Astrocyte (in vitro differentiated cells and primary cell): ENCODE data around the gene IVD.

Experiments used
- EZH2 ChIP-seq: IDR thresholded peaks from 2 replicates; pipeline ENCODE4 v1.6.1; 2012; ENCODE audit warnings: mild to moderate bottlenecking, low read length, inconsistent platforms; ENCODE audit not compliant: insufficient read depth
- TF ChIP-seq, protein P1 (sequence below): IDR thresholded peaks from 2 replicates; pipeline ENCODE4 v1.5.1; 2011; ENCODE audit warnings: low read depth, mild to moderate bottlenecking, inconsistent platforms, low read length, moderate library complexity; ENCODE audit not compliant: insufficient read depth

GRCh38 chr15:40367686-40368611 is 37.6 kb upstream of the IVD start:
- TF ChIP-seq EZH2: no peak
- TF ChIP-seq, protein P1, sequence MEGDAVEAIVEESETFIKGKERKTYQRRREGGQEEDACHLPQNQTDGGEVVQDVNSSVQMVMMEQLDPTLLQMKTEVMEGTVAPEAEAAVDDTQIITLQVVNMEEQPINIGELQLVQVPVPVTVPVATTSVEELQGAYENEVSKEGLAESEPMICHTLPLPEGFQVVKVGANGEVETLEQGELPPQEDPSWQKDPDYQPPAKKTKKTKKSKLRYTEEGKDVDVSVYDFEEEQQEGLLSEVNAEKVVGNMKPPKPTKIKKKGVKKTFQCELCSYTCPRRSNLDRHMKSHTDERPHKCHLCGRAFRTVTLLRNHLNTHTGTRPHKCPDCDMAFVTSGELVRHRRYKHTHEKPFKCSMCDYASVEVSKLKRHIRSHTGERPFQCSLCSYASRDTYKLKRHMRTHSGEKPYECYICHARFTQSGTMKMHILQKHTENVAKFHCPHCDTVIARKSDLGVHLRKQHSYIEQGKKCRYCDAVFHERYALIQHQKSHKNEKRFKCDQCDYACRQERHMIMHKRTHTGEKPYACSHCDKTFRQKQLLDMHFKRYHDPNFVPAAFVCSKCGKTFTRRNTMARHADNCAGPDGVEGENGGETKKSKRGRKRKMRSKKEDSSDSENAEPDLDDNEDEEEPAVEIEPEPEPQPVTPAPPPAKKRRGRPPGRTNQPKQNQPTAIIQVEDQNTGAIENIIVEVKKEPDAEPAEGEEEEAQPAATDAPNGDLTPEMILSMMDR: peak; percentile 48
